SK-N-SH treated with all-trans-retinoic acid at 6 μM for 48 hours (cell line): ENCODE measurements around the gene MTUS2.

ENCODE experiments used
- ATAC-seq: fragments of 200-7000 bp; cut with Tn5 transposase; 3 replicates; pipeline ENCODE4 v1.9.1; 2020; ENCODE audit warnings: mild to moderate bottlenecking, moderate library complexity
- ARNTL ChIP-seq: fragments of 450-650 bp; formaldehyde crosslinking; IDR thresholded peaks from 2 replicates; pipeline ENCODE4 v1.5.0; 2020; ENCODE audit warnings: low read depth, mild to moderate bottlenecking, moderate library complexity, borderline replicate concordance
- CREB5 ChIP-seq: fragments of 250-450 bp; sonication (Bioruptor Pico); IDR thresholded peaks from 2 replicates; pipeline ENCODE4 v1.5.1; 2020; ENCODE audit warnings: low read depth, mild to moderate bottlenecking, moderate library complexity
- CSDC2 ChIP-seq: fragments of 250-450 bp; sonication (Bioruptor Pico); IDR thresholded peaks from 2 replicates; pipeline ENCODE4 v1.5.0; 2020; ENCODE audit warnings: mild to moderate bottlenecking, moderate library complexity
- ESRRG ChIP-seq: fragments of 250-450 bp; sonication (Bioruptor Pico); IDR thresholded peaks from 2 replicates; pipeline ENCODE4 v1.6.1; 2021; ENCODE audit warnings: mild to moderate bottlenecking
- OSR1 ChIP-seq: fragments of 250-450 bp; sonication (Bioruptor Pico); IDR thresholded peaks from 2 replicates; pipeline ENCODE4 v1.8.0; 2022; ENCODE audit warnings: moderate library complexity, mild to moderate bottlenecking, inconsistent platforms
- PATZ1 ChIP-seq: fragments of 250-450 bp; sonication (Bioruptor Pico); IDR thresholded peaks from 2 replicates; pipeline ENCODE4 v1.8.0; 2020; ENCODE audit warnings: mild to moderate bottlenecking, moderate library complexity, borderline replicate concordance
- POU6F1 ChIP-seq: fragments of 250-450 bp; sonication (Bioruptor Pico); IDR thresholded peaks from 2 replicates; pipeline ENCODE4 v1.8.0; 2021; ENCODE audit warnings: low read depth, mild to moderate bottlenecking, moderate library complexity, borderline replicate concordance
- PPARA ChIP-seq: fragments of 250-450 bp; sonication (Bioruptor Pico); IDR thresholded peaks from 2 replicates; pipeline ENCODE4 v1.5.0; 2020; ENCODE audit warnings: mild to moderate bottlenecking, borderline replicate concordance
- SNAI2 ChIP-seq: fragments of 250-450 bp; sonication (Bioruptor Pico); IDR thresholded peaks from 2 replicates; pipeline ENCODE4 v1.5.0; 2020; ENCODE audit warnings: mild to moderate bottlenecking, moderate library complexity
- TCF4 ChIP-seq: fragments of 250-450 bp; sonication (Bioruptor Pico); IDR thresholded peaks from 2 replicates; pipeline ENCODE4 v1.8.0; 2021; ENCODE audit warnings: mild to moderate bottlenecking, moderate library complexity, borderline replicate concordance
- TOX ChIP-seq: fragments of 250-450 bp; sonication (Bioruptor Pico); IDR thresholded peaks from 2 replicates; pipeline ENCODE4 v1.8.0; 2021; ENCODE audit warnings: mild to moderate bottlenecking, moderate library complexity, borderline replicate concordance
- TSHZ2 ChIP-seq: fragments of 250-450 bp; sonication (Bioruptor Pico); IDR thresholded peaks from 2 replicates; pipeline ENCODE4 v1.5.0; 2020; ENCODE audit warnings: mild to moderate bottlenecking, moderate library complexity
- ZC3H10 ChIP-seq: fragments of 250-450 bp; sonication (Bioruptor Pico); IDR thresholded peaks from 2 replicates; pipeline ENCODE4 v1.5.1; 2021; ENCODE audit warnings: mild to moderate bottlenecking, moderate library complexity
- ZFP3 ChIP-seq: fragments of 250-450 bp; sonication (Bioruptor Pico); IDR thresholded peaks from 2 replicates; pipeline ENCODE4 v1.5.0; 2020; ENCODE audit warnings: mild to moderate bottlenecking, moderate library complexity
- ZNF70 ChIP-seq: fragments of 450-650 bp; formaldehyde crosslinking; IDR thresholded peaks from 2 replicates; pipeline ENCODE4 v1.5.0; 2020; ENCODE audit warnings: mild to moderate bottlenecking, moderate library complexity
- ZNF8 ChIP-seq: fragments of 450-650 bp; formaldehyde crosslinking; IDR thresholded peaks from 2 replicates; pipeline ENCODE4 v1.5.0; 2020; ENCODE audit warnings: mild to moderate bottlenecking, moderate library complexity
- TF ChIP-seq, protein P1 (sequence below): fragments of 250-450 bp; sonication (Bioruptor Pico); IDR thresholded peaks from 2 replicates; pipeline ENCODE4 v1.5.1; 2021; ENCODE audit warnings: mild to moderate bottlenecking, moderate library complexity

Gene MTUS2

DNA sequence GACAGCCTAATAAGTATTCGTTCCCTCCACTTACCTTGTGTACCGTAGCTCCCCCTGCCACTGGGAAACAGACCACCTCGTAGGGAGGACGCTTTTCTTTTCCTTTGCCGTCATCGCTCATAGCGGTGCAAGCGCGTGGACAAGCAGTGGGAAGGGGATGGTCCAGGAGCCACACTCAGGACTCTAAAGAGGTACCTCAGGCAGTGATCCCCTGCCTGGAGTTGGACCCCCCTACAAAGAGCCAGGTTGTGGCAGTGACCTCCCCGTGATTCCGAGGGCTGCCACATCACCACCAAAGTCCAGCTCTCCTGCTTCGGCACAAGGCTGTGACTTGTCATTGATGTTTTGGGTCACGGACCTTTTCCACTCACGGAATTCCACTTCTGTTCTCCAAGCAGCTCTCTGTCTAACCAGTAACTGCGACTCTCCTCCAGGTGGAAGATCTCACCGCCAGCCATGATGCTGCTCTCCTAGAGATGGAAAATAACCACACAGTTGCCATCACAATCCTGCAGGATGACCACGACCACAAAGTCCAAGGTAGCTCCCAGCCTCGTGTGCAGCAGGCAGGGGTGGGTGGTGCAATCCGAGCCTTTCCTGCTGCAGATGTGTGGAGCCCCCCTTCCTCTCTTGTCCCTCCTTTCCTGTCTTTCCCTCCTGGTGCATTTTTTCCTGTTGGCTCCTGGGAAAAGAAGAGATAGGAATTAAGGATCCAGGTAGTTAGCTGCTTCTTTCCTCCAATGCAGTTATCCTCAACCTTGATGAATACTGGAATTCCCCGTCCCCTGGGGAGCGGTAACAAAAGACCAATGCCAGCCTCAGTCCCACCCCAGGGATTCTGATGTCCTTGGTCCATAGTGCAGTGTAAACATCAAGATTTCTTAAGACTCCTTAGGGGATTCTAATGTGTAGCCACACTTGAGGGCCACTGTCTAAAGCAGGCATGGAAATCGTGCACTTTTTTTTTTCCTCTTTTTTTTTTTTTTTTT is 667.6 kb downstream of the MTUS2 start:
- TF ChIP-seq PATZ1, result no peak
- TF ChIP-seq ZFP3, result no peak
- no peak for TF ChIP-seq OSR1 (CRISPR knock-in tag)
- TF ChIP-seq TOX (CRISPR knock-in tag), result no peak
- no peak for TF ChIP-seq CREB5
- TF ChIP-seq TSHZ2 (CRISPR knock-in tag), result no peak
- no peak for TF ChIP-seq TCF4
- no peak for ATAC-seq

GRCh38 chr13:29489650-29490560 is 669.8 kb downstream of the MTUS2 start:
- TF ChIP-seq ZC3H10 (CRISPR knock-in tag), result no peak
- TF ChIP-seq CSDC2 (CRISPR knock-in tag), result no peak
- TF ChIP-seq ARNTL (CRISPR knock-in tag), result no peak
- TF ChIP-seq TCF4, result no peak
- TF ChIP-seq PPARA (CRISPR knock-in tag), result no peak
- TF ChIP-seq, protein P1, sequence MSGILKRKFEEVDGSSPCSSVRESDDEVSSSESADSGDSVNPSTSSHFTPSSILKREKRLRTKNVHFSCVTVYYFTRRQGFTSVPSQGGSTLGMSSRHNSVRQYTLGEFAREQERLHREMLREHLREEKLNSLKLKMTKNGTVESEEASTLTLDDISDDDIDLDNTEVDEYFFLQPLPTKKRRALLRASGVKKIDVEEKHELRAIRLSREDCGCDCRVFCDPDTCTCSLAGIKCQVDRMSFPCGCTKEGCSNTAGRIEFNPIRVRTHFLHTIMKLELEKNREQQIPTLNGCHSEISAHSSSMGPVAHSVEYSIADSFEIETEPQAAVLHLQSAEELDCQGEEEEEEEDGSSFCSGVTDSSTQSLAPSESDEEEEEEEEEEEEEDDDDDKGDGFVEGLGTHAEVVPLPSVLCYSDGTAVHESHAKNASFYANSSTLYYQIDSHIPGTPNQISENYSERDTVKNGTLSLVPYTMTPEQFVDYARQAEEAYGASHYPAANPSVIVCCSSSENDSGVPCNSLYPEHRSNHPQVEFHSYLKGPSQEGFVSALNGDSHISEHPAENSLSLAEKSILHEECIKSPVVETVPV, result no peak
- TF ChIP-seq ESRRG (CRISPR knock-in tag), result no peak
- no peak for TF ChIP-seq ZNF8 (CRISPR knock-in tag)
- TF ChIP-seq SNAI2 (CRISPR knock-in tag), result no peak
- no peak for TF ChIP-seq TSHZ2 (CRISPR knock-in tag)
- TF ChIP-seq POU6F1 (CRISPR knock-in tag), result no peak
- TF ChIP-seq ZNF70 (CRISPR knock-in tag), result no peak
- no peak for ATAC-seq
